Measurements from ENCODE around the gene TMEM135. TPM values are rescaled to one million over a fixed set of nuclear protein-coding genes. Genes with fewer than 3 reads are reported as not detected.

TMEM135 gene
- polyA plus RNA-seq, 1 of the 3 experiments (the other 2 are of a cell fraction) = 3.0 TPM

- no peak for TF ChIP-seq FOXJ3 (CRISPR knock-in tag; IDR thresholded peaks at IDR 0.05)
- no peak for TF ChIP-seq CTCF (IDR thresholded peaks at IDR 0.05)
These were observed 16.9 kb upstream of the TMEM135 start (continued) for GRCh38 chr11:87020764-87021365.

DNA sequence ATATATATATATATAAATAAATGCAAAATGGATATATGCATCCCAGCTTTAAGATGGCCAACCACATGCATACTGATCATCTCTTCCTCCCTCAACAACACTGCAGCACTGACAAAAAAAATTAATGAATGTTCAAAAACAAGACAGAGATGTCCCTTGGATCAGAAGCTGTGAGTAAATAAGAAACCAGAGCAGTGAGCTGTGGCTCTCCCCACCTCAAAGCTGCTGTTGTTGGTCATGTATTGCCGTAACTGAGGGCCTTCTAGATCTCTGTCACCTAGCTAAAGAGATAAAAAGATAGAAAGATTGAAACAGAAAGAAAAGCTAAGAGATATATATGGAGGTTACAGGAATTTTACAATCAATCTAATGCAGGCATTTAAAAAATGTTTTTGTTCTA lies 15.5 kb upstream of the TMEM135 start:
- Histone ChIP-seq H3K27ac (ENCODE audit: low read depth in 2 of 2, low read length in 1 of 2) (no peak overlapping the region), H3K79me2 (ENCODE audit: insufficient read depth) (no peaks in the 10 kb centered on the region), H3K27me3 (ENCODE audit: insufficient read depth) (no peaks in the 10 kb centered on the region), H3K9me3 (no peaks in the 10 kb centered on the region), H3K9me2 (no peaks in the 10 kb centered on the region), H3K9ac (no peak overlapping the region), H3K4me1 (ENCODE audit: control insufficient read depth in 1 of 2, insufficient read depth in 2 of 2, low read depth in 1 of 2, low read length in 1 of 2) (peaks cover 0 to 12% of the 10 kb centered on the region in 2 experiments; a peak in 1 of 4 replicates), H3F3A (replicated peaks; ENCODE audit: insufficient read depth) (no peaks in the 10 kb centered on the region), H3K4me2 (no peak overlapping the region), H4K20me1 (ENCODE audit: insufficient read depth) (no peaks in the 10 kb centered on the region), H2AFZ (ENCODE audit: low read depth) (no peak overlapping the region), H3K36me3 (replicated peaks in 1 of 2; ENCODE audit: control insufficient read depth in 1 of 2, insufficient read depth in 2 of 2, low read length in 1 of 2) (no peaks in the 10 kb centered on the region), H3K4me3 (ENCODE audit: low read depth in 2 of 2, low read length in 1 of 2) (no peak overlapping the region)
- no peak for TF ChIP-seq RFX5 (IDR thresholded peaks at IDR 0.05; ENCODE audit: low read length)
- TF ChIP-seq, protein P1, sequence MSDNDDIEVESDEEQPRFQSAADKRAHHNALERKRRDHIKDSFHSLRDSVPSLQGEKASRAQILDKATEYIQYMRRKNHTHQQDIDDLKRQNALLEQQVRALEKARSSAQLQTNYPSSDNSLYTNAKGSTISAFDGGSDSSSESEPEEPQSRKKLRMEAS (IDR thresholded peaks at IDR 0.05; ENCODE audit: low read depth) = no peak
- TF ChIP-seq SIN3A (IDR thresholded peaks at IDR 0.05; ENCODE audit: borderline replicate concordance, low read depth, low read length) = no peak
- no peak for TF ChIP-seq EP300 (IDR thresholded peaks at IDR 0.05; ENCODE audit: borderline replicate concordance in 1 of 2, low read depth in 1 of 2, low read length in 1 of 2)
- TF ChIP-seq ELF1 (IDR thresholded peaks at IDR 0.05) = no peak
- no peak for TF ChIP-seq REST (IDR thresholded peaks at IDR 0.05; ENCODE audit: low read depth, low read length)
- TF ChIP-seq RAD21 (IDR thresholded peaks at IDR 0.05; ENCODE audit: low read length) = no peak
- TF ChIP-seq RCOR1 (IDR thresholded peaks at IDR 0.05; ENCODE audit: low read length) = no peak
- CTCF ChIA-PET = interaction anchor here (1.1 kb wide), 1 partner anchor 83 kb away, joined by 3 read pairs; no protein-coding TSS in a partner anchor
- no peak for DNase-seq
- POLR2A ChIA-PET = no interaction called here
- 86% methylated on average over 1 of the region's 1 CpG for WGBS (ENCODE audit: low lambda C conversion rate)

All from SK-N-SH (cell line).